GM04504 (cell line): ENCODE results near the gene SLC31A2.
A peak's percentile ranks its signal among the peaks of the same experiment; 100 is the strongest.
"Not testable (repeated sequence)": the region's sequence is repeated elsewhere in the genome, so short reads cannot be mapped to it uniquely, and the experiment has no call there.

Experiments
- DNase-seq: peaks from one replicate; pipeline ENCODE4 v3.0.0-alpha.2; 2012; ENCODE audit warnings: low read depth

SLC31A2 gene, protein sequence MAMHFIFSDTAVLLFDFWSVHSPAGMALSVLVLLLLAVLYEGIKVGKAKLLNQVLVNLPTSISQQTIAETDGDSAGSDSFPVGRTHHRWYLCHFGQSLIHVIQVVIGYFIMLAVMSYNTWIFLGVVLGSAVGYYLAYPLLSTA

DNA sequence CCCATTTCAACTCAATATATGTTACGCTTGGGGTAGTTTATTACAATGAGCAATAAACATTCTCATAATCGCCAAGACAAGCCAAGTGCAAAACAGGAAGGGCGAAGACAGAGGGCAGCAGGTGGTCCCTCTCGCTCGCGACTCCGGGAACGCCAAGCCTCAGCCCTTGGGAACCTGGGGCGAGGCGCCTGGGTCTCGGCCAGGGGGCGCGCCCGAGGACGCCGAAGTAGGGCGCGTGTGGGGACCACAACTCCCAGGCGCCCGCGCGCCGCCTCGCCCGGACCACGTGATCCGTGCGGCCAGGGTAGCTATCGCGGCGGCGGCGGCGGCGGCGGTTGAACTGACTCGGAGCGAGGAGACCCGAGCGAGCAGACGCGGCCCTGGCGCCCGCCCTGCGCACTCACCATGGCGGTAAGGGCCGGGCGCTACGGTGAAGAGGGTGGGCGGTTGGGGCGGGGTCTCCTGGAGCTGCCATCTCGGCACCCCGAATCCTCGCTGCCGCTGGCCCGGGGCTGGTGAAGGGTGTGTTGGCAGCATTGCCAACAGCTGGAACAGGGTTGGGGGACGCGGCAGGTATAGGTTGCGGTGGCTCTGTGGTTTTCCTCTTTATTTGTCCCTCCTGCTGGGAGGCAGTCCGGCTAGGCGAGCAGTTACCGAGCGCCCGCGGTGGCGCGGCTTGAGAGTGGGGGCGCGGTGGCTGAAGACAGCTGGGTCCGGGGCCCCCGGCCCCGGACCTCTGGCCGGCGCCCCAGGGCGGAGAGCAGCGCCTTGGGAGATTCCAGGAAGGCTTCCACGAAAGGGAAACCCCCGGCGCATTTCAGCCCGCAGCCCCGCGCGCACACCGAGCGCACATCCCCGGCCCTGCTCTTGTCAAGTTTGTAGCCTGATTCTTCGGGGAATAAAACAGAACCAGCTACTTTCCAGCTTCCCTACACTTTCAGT, at the start of gene SLC31A2:
Gene SLC31A2 (plus strand): TSS at position 338 of the 942 bp plus-strand sequence. CDS start 68 bp downstream, at position 406.
- DNase-seq, result peak; percentile 46

DNA sequence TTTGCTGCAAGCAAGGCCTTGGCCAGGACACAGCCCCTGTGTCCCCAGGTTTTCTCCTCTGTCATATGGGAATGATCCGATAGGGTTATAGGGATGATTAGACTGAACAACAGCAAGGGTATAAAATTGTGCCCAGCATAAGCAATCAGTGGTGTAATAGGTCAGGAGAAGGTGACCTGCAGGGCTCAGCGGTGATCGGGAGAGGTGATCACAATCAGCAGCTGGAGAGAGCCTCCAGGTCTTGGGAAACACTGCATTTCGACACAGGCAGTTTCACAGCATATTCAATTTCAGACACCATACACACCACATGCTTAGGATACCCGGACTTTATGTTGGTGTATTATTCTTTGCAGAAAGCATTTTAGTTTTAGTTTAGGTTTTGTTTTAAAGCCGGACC, 45.5 kb upstream of the SLC31A2 start:
- not testable (repeated sequence) for DNase-seq

DNA sequence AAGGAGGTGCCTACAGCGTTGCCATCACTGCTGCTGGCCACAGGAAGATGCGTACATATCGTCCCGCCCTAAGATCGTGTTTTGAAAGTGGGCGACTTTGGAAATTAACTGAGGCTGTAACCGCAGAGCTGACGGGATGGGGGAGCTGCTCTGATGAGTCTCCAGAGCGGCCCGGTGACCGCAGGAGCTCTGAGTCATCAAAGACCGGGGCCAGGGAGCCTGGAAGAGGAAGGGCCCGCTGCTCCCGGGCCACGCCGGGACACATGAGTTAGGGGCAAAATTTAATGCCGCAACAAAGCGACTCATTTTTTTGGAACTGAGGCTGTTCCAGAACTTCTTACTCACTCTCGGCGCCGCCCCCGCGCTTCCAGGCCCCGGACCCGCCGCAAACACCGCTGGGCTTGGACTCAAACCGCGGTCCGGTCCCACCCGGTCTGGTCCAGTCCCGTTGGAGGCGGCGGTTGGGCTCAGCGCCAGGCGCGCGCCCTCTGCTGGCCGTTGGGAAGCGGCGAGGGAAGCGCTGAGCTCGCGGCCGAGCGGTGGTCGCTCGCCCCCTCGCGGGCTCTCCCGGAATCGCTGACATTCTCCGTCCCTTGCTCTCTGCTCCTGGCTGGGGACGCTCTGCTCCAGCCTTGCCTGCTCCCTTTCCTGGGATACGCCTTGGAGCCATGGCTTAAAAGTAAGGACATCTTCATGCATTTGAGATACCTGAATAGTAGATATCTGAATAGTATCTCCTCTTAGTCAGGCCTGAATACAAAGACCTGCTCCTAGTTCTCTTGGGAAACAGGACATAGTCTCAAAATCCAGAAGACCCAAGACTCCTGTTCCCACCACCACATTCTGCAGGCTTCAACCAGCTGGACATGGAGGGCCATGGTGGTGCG, 39.5 kb upstream of the SLC31A2 start:
- not testable (repeated sequence) for DNase-seq

DNA sequence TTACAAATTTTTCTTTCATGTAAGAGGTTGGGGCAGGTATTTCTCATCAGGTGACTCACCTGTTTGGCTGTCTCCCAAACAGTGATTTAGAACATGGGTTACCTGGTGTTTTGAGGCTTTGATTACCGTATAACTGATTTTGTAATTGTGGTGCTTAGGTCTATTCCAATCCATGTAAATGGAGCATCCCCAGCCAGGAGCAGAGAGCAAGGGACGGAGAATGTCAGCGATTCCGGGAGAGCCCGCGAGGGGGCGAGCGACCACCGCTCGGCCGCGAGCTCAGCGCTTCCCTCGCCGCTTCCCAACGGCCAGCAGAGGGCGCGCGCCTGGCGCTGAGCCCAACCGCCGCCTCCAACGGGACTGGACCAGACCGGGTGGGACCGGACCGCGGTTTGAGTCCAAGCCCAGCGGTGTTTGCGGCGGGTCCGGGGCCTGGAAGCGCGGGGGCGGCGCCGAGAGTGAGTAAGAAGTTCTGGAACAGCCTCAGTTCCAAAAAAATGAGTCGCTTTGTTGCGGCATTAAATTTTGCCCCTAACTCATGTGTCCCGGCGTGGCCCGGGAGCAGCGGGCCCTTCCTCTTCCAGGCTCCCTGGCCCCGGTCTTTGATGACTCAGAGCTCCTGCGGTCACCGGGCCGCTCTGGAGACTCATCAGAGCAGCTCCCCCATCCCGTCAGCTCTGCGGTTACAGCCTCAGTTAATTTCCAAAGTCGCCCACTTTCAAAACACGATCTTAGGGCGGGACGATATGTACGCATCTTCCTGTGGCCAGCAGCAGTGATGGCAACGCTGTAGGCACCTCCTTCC, 37.9 kb upstream of the SLC31A2 start:
- DNase-seq, result not testable (repeated sequence)

DNA sequence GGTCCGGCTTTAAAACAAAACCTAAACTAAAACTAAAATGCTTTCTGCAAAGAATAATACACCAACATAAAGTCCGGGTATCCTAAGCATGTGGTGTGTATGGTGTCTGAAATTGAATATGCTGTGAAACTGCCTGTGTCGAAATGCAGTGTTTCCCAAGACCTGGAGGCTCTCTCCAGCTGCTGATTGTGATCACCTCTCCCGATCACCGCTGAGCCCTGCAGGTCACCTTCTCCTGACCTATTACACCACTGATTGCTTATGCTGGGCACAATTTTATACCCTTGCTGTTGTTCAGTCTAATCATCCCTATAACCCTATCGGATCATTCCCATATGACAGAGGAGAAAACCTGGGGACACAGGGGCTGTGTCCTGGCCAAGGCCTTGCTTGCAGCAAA, 32.0 kb upstream of the SLC31A2 start:
- not testable (repeated sequence) for DNase-seq

DNA sequence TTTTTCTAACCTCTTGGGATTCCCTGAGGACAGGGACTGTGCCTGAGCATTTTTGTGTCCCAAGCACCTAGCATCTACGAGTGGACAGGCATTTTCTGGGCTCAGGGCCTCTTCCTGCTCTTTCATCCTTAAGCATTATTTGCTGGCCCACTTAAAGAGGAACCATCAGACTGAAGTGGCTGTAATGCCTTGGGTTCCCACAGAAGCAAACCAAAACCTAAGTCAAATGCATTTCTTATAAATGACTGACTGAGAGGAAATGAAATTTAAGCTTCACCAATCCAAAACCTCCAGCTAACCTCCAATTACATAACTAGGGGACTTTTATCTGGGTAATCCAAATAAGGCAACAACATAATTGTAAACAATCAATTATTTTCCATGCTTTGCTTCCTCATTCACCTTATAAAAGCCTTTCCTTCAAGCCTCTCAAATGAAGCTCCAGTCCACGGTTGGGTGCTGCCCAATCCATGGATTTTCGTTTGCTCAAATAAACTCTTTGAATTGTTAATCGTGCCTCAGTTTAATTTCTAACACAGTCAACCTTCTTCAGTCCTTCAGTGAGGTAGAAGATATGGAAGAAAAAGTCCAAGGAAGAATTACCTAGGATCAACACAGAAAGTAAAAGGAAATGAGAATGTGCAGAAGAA, 25.3 kb upstream of the SLC31A2 start:
- no peak for DNase-seq

DNA sequence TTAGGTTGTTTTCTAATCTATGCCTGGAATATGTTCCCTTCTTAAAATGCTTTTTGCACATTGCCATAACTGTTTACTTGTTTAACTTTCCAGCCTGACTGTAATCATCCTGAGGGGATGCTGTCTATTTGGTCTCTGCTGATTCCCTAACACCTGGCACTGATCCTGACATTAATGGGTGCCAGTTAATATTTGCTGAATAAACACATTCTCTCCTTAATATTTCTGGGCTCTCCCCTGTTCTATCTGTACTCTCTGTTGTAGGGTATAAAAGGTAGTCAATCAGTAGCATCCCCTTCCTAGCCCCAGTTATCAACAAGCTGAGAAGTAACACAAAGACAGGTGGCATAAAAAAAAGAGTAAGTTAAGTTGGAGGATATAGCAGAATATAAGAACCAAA, 21.3 kb upstream of the SLC31A2 start:
- DNase-seq, result no peak

DNA sequence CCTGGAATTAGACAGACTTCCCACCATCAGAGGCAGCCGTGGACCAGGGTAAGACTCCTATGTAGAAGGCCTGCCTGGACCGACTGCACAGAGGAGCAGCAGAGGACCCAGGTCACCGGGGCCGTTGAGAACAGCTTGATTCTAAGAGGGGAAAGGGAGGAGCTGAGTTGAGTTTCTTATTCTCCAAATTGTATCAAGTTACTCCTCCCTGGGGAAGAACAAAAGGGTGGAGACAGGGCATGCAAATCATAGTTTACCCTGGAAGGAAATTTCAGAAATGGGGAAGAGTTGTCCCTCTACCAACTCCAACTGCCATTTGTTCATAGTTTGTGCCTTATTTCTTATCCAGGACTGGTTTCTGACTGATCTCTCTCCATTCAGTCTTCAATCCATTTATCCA, 20.9 kb upstream of the SLC31A2 start:
- DNase-seq, result no peak

DNA sequence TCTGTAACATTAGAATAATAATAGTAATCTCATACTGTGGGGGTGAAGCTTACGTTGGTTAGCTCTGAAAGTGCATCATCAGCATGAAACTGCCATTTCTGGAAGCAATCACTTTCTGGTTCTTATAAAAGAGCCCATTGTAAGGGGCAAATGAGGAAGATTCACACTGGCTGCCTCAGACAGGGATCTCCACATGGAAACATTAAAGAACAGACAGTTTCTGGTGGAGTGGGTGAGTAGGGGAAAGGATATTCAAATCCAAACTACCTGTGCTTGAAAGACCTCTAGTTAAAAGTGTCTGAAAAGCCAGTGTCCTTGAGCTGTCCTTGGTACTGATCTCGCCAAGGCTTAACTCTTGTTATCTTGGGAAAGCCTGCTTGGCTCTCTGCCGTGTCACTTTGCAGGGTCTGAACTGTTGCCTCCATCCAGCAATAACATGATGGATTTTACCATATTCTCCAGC, 19.1 kb upstream of the SLC31A2 start:
- no peak for DNase-seq

DNA sequence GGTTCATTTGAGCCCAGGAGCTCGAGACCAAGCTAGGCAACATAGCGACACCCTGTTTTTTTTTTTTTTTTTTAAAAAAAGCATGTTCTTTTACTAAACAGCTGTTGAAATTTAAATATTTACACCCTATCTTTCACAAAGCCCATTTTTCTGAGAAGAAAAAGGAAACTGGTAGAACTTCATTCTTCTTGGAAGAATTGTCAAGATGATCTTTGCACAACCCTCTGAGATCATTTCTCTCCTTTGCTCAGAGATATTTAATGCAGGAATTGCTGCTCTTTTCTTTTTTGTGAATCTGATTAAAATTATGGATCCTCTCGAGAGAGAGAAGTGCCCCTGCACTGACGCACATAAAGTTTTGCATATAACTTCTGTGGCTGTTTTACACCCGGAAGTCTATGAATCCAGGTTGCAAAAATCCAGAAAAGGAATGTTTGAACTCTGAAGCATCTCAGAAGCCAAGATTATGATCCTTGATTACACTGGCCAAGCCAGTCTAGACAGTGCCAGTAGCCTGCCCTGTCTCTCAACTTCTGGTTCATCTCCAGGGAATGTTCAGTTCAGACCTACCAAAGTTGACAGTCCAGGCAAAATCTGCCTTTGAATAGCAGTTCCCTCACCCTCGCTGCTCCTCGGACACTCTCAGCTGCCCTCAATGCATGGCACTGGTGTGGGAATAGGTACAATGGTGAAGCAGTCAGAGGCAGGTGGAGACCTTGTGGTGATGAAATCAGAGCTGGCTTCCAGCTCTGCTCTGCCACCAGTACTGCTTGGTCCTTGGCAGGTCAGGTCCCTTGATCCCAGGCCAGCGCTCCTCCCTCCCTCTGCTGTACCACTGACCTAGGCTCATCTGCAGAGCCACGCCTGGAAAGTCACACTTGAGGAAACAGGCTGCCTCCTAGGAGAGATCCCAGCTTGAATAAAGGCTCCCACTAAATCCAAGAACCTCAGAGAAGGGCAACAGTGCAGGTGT, 13.3 kb upstream of the SLC31A2 start:
- DNase-seq, result no peak

DNA sequence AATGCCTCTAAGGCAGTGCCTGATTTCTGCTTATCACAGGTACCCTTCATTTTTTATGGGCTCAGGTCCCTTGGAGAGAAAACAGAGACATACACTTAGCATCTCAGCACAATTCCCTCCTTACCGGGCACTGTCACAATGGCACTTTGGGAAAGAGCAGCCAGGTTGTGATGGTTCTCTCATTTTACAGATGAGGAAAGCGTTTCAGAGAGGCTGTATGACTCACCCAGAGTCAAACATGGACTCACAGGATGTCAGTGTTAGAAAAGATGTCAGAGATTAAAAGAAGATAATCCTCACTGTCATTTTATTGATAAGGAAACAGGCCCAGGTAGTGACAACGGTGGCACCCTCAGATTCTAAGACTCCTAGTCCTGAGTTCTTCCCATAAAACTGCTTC, 12.0 kb upstream of the SLC31A2 start:
- no peak for DNase-seq

DNA sequence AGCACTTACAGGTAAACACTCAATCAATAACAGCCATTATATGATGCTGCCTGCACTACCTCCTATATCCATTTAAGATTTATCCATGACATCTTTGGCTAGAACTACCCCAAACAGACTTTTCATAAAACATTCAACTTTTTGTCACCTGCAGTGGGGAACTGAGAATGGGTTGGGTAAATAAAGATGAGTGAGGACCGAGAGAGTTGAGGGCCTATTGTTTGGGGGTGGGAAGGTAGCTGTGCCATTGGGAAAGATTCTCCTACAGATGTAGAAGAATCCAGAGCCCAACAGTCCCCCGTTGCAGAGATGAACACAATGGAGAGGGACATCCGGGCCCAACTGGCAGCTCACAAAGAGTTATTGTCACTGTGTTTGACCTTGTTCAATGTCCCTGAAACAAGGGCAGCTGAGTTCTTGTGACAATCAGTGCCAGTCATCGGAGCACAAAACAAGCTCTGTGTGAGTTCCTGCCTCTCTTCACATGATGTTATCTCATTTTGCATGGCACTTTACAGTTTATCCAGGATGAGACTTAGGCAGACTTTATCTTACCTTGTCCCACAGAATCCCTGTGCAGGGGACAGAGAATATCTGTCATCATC, 11.5 kb upstream of the SLC31A2 start:
- no peak for DNase-seq

DNA sequence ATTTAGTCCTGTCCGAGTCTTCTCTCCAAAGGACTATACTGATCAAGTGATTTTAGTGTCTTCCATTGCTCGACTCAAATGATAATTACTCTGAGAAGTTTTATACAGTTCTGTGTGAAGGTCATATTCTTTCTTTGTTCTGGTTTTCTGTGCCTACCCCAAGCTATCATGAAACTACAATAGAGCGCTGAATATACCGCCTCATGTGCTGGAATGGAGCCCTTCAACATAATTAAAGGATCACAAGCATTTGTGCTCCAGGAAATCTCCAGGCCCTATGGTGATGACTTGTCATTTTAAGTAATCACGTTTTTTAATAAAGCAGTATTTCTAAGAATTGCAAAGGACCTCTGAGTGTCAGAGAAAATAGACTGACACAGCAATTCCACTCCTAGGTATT, 10.9 kb upstream of the SLC31A2 start:
- DNase-seq, result no peak

DNA sequence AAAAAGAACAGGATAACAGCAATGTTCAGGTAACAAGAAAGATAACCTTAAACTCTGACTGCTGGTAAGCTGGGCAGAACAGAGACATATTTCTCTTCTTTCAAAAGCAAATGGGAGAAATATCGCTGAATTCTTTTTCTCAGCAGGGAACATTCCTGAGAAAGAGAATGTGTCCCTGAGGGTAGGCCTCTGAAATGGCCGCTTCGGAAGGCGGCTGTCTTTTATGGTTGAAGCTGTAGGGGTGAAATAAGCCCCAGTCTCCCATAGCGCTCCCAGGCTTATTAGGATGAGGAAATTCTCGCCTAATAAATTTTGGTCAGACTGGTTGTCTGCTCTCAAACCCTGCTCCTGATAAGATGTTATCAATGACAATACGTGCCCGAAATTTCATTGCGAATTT, 9.9 kb upstream of the SLC31A2 start:
- DNase-seq, result not testable (repeated sequence)

DNA sequence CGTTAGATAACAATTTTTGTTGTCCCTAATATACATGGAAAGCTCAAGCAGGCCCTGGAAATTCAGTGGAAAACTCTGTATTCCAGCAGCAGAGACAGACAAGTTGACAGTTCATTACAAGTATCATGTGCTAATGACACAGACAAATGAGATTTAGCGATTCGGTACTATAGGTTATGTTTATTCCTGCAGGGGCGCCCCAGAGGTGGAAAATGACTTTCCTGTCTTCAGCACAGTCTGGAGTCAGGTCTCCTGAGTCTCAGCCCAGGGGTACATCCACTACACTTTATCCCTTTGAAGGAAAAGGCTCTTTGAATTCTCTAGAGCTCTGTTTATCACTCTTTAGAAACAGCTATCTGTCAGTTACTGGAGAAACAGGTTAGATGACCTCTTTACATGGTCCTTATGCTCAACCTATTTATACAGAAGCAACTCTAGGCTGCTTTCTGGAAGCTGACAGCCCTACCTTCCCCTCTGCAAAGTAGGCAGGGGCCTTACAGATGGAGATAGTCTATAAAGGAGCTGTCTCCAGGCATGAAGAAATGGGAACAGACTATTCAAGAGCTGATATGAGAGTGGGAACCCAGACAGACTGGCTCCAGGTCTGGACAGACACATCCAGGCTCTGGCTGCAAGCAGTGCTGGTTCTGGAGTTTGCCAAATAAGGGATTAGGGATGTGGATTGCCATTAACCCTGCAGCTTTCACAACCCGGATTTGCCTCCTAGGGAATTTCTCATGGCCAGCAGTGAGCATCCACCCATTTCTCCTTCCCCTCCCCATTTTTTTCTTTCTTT, 7.2 kb upstream of the SLC31A2 start:
- DNase-seq, result no peak

DNA sequence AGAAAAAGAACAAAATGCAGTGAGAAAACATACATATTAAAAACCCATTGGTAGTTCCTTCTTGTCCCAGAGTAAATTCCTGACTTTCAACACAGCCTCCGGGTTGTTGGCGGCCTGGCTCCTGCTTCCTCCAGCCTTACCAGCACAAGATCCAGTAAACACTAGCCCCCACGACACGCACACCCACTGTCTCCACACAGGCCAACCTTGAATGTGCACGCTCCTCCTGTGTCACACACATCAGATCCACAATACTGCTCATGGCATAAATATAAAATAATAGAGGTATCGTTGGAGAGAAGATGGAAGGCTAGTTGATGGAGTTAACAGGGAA, 2.5 kb upstream of the SLC31A2 start:
- no peak for DNase-seq

DNA sequence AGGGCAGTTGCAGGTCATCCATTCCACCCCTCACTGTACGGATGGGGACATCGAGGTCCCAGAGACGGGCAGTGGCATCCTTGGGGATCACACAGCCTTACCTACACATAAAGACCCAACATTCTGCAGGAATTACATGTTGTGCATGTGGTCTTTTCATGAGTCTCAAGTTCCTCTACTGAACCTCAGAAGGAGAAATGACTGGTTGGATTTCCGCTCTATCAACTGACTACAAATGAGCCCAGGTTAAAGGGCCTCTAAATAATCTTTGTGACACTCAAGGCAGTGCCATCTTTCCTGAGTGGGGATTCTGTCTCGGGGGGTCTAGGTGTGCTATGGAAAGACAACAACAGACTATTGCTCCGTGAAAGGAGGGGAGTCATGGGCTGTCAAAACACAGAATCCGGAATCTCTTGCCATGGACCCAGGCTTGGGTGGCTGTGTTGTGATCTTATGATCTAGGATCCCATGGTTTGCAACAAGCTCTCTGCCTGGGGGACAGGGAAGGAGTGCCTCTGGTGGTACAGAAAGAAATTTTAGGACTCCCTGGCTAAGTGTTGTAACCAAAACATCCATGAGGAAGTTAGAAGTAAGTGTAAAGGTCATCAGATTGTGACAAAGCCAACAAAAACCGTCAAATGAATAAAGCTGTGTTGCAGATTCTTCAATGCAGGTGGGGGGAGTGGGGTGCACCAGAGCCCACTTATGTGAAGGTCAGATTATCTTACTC, 1.9 kb upstream of the SLC31A2 start:
- no peak for DNase-seq

DNA sequence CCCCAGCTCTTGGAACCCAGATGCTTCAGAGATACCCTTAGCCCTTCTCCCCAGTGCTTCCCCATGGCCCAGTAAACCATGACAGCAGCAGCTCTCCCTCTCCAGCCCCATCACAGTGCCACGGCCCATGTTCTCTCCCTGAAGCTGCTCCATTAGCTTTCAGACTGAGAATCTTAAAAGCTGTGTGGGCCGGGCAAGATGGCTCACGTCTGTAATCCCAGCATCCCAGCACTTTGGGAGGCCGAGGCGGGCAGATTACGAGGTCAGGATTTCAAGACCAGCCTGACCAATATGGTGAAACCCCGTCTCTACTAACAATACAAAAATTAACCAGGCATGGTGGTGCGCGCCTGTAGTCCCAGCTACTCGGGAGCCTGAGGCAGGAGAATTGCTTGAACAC, 1.2 kb upstream of the SLC31A2 start:
- not testable (repeated sequence) for DNase-seq
